OCI-LY7 (cell line): ENCODE results near the gene EMX2. TPM values are rescaled to one million over a fixed set of nuclear protein-coding genes. Genes with fewer than 3 reads are reported as not detected.

ENCODE experiments used
- BruUV-seq: library from RNA; stranded (reverse); fragments of 400-500 nt; replicated peaks from 2 replicates; lab custom pipeline; 2021; lab: Mats Ljungman, UMichigan
- CTCF ChIA-PET: fragments of 300-600 bp; sonication (Branson Sonifier 250); formaldehyde crosslinking; loops from one replicate; lab custom pipeline; 2022; ENCODE audit warnings: antibody characterized with exemption; ENCODE audit not compliant: unreplicated experiment; lab: Charles Lee
- POLR2A ChIA-PET: fragments of 300-600 bp; sonication (Branson Sonifier 250); formaldehyde crosslinking; loops from one replicate; lab custom pipeline; 2022; ENCODE audit warnings: antibody characterized with exemption; lab: Charles Lee
- DNase-seq: peaks from one replicate; pipeline ENCODE4 v3.0.0-alpha.2; 2015; ENCODE audit warnings: low spot score
- H2AFZ ChIP-seq: fragments of 200-600 bp; sonication (generic), shearing (Covaris generic); 2 replicates; pipeline ENCODE4 v1.6.1; 2014; ENCODE audit warnings: mild to moderate bottlenecking, antibody characterized with exemption, low read length, moderate library complexity
- H3K27ac ChIP-seq: fragments of 200-600 bp; sonication (generic); 2 replicates; pipeline ENCODE4 v1.5.1; 2014; ENCODE audit warnings: mixed run types, low read depth, mild to moderate bottlenecking, moderate library complexity, low read length, inconsistent platforms; ENCODE audit not compliant: poor library complexity, severe bottlenecking
- H3K36me3 ChIP-seq: fragments of 200-600 bp; sonication (generic); 2 replicates; pipeline ENCODE4 v1.6.1; 2014; ENCODE audit warnings: mild to moderate bottlenecking, antibody characterized with exemption, low read length, moderate library complexity, mixed read lengths; ENCODE audit not compliant: insufficient read depth
- H3K4me1 ChIP-seq: fragments of 200-600 bp; sonication (generic); 2 replicates; pipeline ENCODE4 v1.5.1; 2014; ENCODE audit warnings: mild to moderate bottlenecking, low read length; ENCODE audit not compliant: insufficient read depth, poor library complexity, severe bottlenecking
- H3K4me2 ChIP-seq: fragments of 200-600 bp; sonication (generic); 2 replicates; pipeline ENCODE4 v1.6.1; 2014; ENCODE audit warnings: mild to moderate bottlenecking, low read length
- H3K4me3 ChIP-seq: fragments of 200-600 bp; sonication (generic); 2 replicates; pipeline ENCODE4 v1.5.1; 2014; ENCODE audit warnings: mild to moderate bottlenecking, low read depth, low read length; ENCODE audit not compliant: poor library complexity, severe bottlenecking
- H3K79me2 ChIP-seq: fragments of 200-600 bp; sonication (generic); 2 replicates; pipeline ENCODE4 v1.6.1; 2016; ENCODE audit warnings: low read depth, mild to moderate bottlenecking, low read length, moderate library complexity, mixed read lengths; ENCODE audit not compliant: insufficient read depth
- H3K9me2 ChIP-seq: fragments of 200-600 bp; sonication (generic); 2 replicates; pipeline ENCODE4 v1.6.1; 2016; ENCODE audit warnings: mild to moderate bottlenecking, low read length, mixed read lengths; ENCODE audit not compliant: insufficient read depth
- H3K9me3 ChIP-seq: fragments of 200-600 bp; sonication (generic); 2 replicates; pipeline ENCODE4 v1.6.1; 2014; ENCODE audit warnings: mild to moderate bottlenecking, mixed run types, low read length, mixed read lengths
- H4K20me1 ChIP-seq: fragments of 200-600 bp; sonication (generic); 2 replicates; pipeline ENCODE4 v1.6.1; 2014; ENCODE audit warnings: mild to moderate bottlenecking, antibody characterized with exemption, low read length, moderate library complexity, mixed read lengths; ENCODE audit not compliant: insufficient read depth
- CTCF ChIP-seq: fragments of 200-600 bp; sonication (generic); conservative IDR thresholded peaks from 2 replicates; pipeline ENCODE4 v1.5.1; 2014; ENCODE audit warnings: mild to moderate bottlenecking, antibody characterized with exemption, low read length, moderate library complexity, mixed read lengths
- EZH2phosphoT487 ChIP-seq: fragments of 200-600 bp; sonication (generic); IDR thresholded peaks from 2 replicates; pipeline ENCODE4 v1.6.1; 2018; ENCODE audit warnings: low read depth, borderline replicate concordance, mild to moderate bottlenecking, mixed run types, antibody characterized with exemption, low read length, moderate library complexity, mixed read lengths
- intact Hi-C: fragments of 100-400 bp; cut with micrococcal nuclease; formaldehyde crosslinking; loops from one replicate; pipeline ENCODE4 v1.10.0; 2022; ENCODE audit not compliant: unreplicated experiment
- total RNA-seq, 2 experiments: library from RNA; depleted of rRNA in 1 of 2; stranded (reverse); fragments of >200 nt in 1 of 2; shearing (Covaris generic) in 1 of 2; gene quantifications; 2 replicates each; pipeline ENCODE4 v1.2.3, GENCODE V29; 2014 to 2022

EMX2 gene
- total RNA-seq, 2 experiments from 2014 or later: not detected

- DNase-seq: no peak
- BruUV-seq: no TSS peak
- intact Hi-C loops: no loop called here
- Histone ChIP-seq H3K9me3 (no peaks in the 10 kb centered on the region), H3K4me2 (no peak overlapping the region), H2AFZ (no peak overlapping the region), H3K27ac (no peak overlapping the region), H3K4me3 (no peak overlapping the region), H3K79me2 (no peaks in the 10 kb centered on the region), H3K9me2 (no peaks in the 10 kb centered on the region), H3K4me1 (no peaks in the 10 kb centered on the region), H4K20me1 (no peaks in the 10 kb centered on the region), H3K36me3 (no peaks in the 10 kb centered on the region)
- CTCF ChIA-PET: no interaction called here
- TF ChIP-seq CTCF (no peak), EZH2phosphoT487 (no peak)
- POLR2A ChIA-PET: interaction anchor here (0.8 kb wide), 1 partner anchor 151 kb away, joined by 3 read pairs; no protein-coding TSS in a partner anchor
Observed at GRCh38 chr10:117565068-117565467, 22.5 kb downstream of the EMX2 start.

GRCh38 chr10:117568334-117568733 lies 25.8 kb downstream of the EMX2 start:
- TF ChIP-seq CTCF (no peak), EZH2phosphoT487 (no peak)
- H3K36me3 ChIP-seq: no peaks in the 10 kb centered on the region
- no peaks in the 10 kb centered on the region for H3K9me3 ChIP-seq
- H3K4me2 ChIP-seq: no peak overlapping the region
- H4K20me1 ChIP-seq: no peaks in the 10 kb centered on the region
- H3K9me2 ChIP-seq: no peaks in the 10 kb centered on the region
- H2AFZ ChIP-seq: no peak overlapping the region
- no peak for DNase-seq
- intact Hi-C loops: no loop called here
- H3K4me1 ChIP-seq: no peaks in the 10 kb centered on the region
- no peaks in the 10 kb centered on the region for H3K79me2 ChIP-seq
- no TSS peak for BruUV-seq
- no peak overlapping the region for H3K27ac ChIP-seq
- no peak overlapping the region for H3K4me3 ChIP-seq
- CTCF ChIA-PET: no interaction called here
- POLR2A ChIA-PET: no interaction called here

GRCh38 chr10:117569610-117570390 lies 27.3 kb downstream of the EMX2 start:
- Histone ChIP-seq H3K4me1 (no peaks in the 10 kb centered on the region), H3K27ac (no peak overlapping the region), H3K9me2 (no peaks in the 10 kb centered on the region), H3K36me3 (no peaks in the 10 kb centered on the region), H3K4me2 (no peak overlapping the region), H3K4me3 (no peak overlapping the region), H3K79me2 (no peaks in the 10 kb centered on the region), H3K9me3 (no peaks in the 10 kb centered on the region), H4K20me1 (no peaks in the 10 kb centered on the region), H2AFZ (no peak overlapping the region)
- POLR2A ChIA-PET: interaction anchor here (0.7 kb wide), 1 partner anchor 626 kb away, joined by 3 read pairs; no protein-coding TSS in a partner anchor
- intact Hi-C loops: no loop called here
- no TSS peak for BruUV-seq
- DNase-seq: no peak
- no peak for TF ChIP-seq CTCF
- no peak for TF ChIP-seq EZH2phosphoT487
- CTCF ChIA-PET: no interaction called here
